HEK293 (cell line): ENCODE data around the gene PDHB.

Source experiments
- CTCF ChIP-seq: fragments of 450-650 bp; formaldehyde crosslinking; IDR thresholded peaks from 2 replicates; pipeline ENCODE4 v1.5.1; 2016; ENCODE audit warnings: missing biosample characterization, missing genetic modification characterization
- HOXA7 ChIP-seq: sonication (generic); formaldehyde crosslinking; IDR thresholded peaks from 2 replicates; pipeline ENCODE4 v1.8.1; 2022; ENCODE audit warnings: missing genetic modification reagents, borderline replicate concordance
- TCF7L2 ChIP-seq: IDR thresholded peaks from 2 replicates; pipeline ENCODE4 v1.6.1; 2011; ENCODE audit warnings: low read depth, mild to moderate bottlenecking, inconsistent platforms, low read length, moderate library complexity, borderline replicate concordance
- ZBTB26 ChIP-seq: fragments of 450-650 bp; formaldehyde crosslinking; optimal IDR thresholded peaks from 2 replicates; pipeline ENCODE3; 2016; ENCODE audit warnings: missing biosample characterization, mild to moderate bottlenecking, missing genetic modification characterization
- ZBTB7A ChIP-seq: fragments of 450-650 bp; formaldehyde crosslinking; IDR thresholded peaks from 2 replicates; pipeline ENCODE4 v1.5.1; 2016; ENCODE audit warnings: low read depth, missing biosample characterization, missing genetic modification characterization
- ZNF114 ChIP-seq: fragments of 450-650 bp; formaldehyde crosslinking; IDR thresholded peaks from 2 replicates; pipeline ENCODE4 v1.5.0; 2017; ENCODE audit warnings: missing biosample characterization, missing genetic modification characterization
- ZNF302 ChIP-seq: fragments of 450-650 bp; formaldehyde crosslinking; IDR thresholded peaks from 2 replicates; pipeline ENCODE4 v1.5.1; 2016; ENCODE audit warnings: missing biosample characterization, missing genetic modification characterization, low read depth
- ZNF629 ChIP-seq: fragments of 450-650 bp; formaldehyde crosslinking; IDR thresholded peaks from 2 replicates; pipeline ENCODE4 v1.5.1; 2017; ENCODE audit warnings: missing biosample characterization, missing genetic modification characterization
- ZNF792 ChIP-seq: fragments of 450-650 bp; formaldehyde crosslinking; IDR thresholded peaks from 2 replicates; pipeline ENCODE4 v1.5.1; 2016; ENCODE audit warnings: missing biosample characterization, missing genetic modification characterization

- TF ChIP-seq HOXA7 (CRISPR knock-in tag): no peak
- no peak for TF ChIP-seq CTCF (tag by site-specific recombination)
- TF ChIP-seq ZNF114 (tag by site-specific recombination): no peak
- TF ChIP-seq ZBTB7A (tag by site-specific recombination): no peak
- no peak for TF ChIP-seq ZBTB26 (tag by site-specific recombination)
- TF ChIP-seq ZNF629 (tag by site-specific recombination): no peak
- TF ChIP-seq ZNF302 (tag by site-specific recombination): no peak
- TF ChIP-seq TCF7L2: no peak
- TF ChIP-seq ZNF792 (tag by site-specific recombination): no peak
Measured at GRCh38 chr3:58434168-58434504, 504 bp upstream of the PDHB start.
